HCT116 (cell line): Measurements from ENCODE around the gene CDC42BPB. TPM values are rescaled to one million over a fixed set of nuclear protein-coding genes. Genes with fewer than 3 reads are reported as not detected.

Source experiments
- ATAC-seq: fragments of 200-7000 bp; cut with Tn5 transposase; 2 replicates; pipeline ENCODE4 v1.9.1; 2020; ENCODE audit warnings: mild to moderate bottlenecking, moderate library complexity
- BruUV-seq: library from RNA; stranded (reverse); fragments of 400-500 nt; replicated peaks from 2 replicates; lab custom pipeline; 2021; lab: Mats Ljungman, UMichigan
- CTCF ChIA-PET: fragments of 300-600 bp; sonication (Branson Sonifier 250); formaldehyde crosslinking; loops from one replicate; lab custom pipeline; 2021; ENCODE audit warnings: antibody characterized with exemption; lab: Charles Lee
- POLR2A ChIA-PET: fragments of 300-600, 350-600 bp; sonication (Branson Sonifier 250); formaldehyde crosslinking; loops from one replicate; lab custom pipeline; 2021; ENCODE audit warnings: antibody characterized with exemption; lab: Charles Lee
- RAD21 ChIA-PET, 2 experiments: fragments of 300-600 bp; sonication (Branson Sonifier 250); formaldehyde crosslinking; loops; one replicate each; lab custom pipeline; 2023; ENCODE audit warnings: low total read pairs in 2 of 2; ENCODE audit not compliant: uncharacterized antibody in 2 of 2, unreplicated experiment in 2 of 2, low non-redundant PET in 1 of 2; lab: Charles Lee
- DNase-seq: peaks from one replicate; pipeline ENCODE4 v3.0.0-alpha.2; 2010; ENCODE audit warnings: low read depth, low spot score
- H2AFZ ChIP-seq: fragments of 200-600 bp; shearing (Covaris generic), sonication (generic); 2 replicates; pipeline ENCODE4 v1.6.1; 2017; ENCODE audit warnings: low read depth, mixed run types, mixed read lengths, antibody characterized with exemption, low read length; ENCODE audit not compliant: poor library complexity, severe bottlenecking
- H3K27ac ChIP-seq: 2 replicates; pipeline ENCODE4 v1.5.1; 2012; ENCODE audit warnings: low read depth, low read length
- H3K27me3 ChIP-seq: fragments of 200-600 bp; sonication (generic); 2 replicates; pipeline ENCODE4 v1.6.1; 2016; ENCODE audit warnings: mixed run types, low read length, mixed read lengths; ENCODE audit not compliant: insufficient read depth
- H3K36me3 ChIP-seq, 2 experiments: fragments of 200-500 bp in 1 of 2; fragments of 200-600 bp in 1 of 2; sonication (Bioruptor generic) in 1 of 2; sonication (generic) in 1 of 2; 2 replicates each; pipeline versions ENCODE4 v1.5.1 to v1.6.1; 2014 to 2016; ENCODE audit warnings: low read length in 2 of 2, inconsistent platforms in 1 of 2, mixed read lengths in 1 of 2, mixed run types in 1 of 2; ENCODE audit not compliant: insufficient read depth in 2 of 2, control insufficient read depth in 1 of 2
- H3K4me1 ChIP-seq, 2 experiments: fragments of 200-600 bp in 1 of 2; sonication (generic) in 1 of 2; 2 replicates each; pipeline versions ENCODE4 v1.5.1 to v1.6.1; 2012 to 2017; ENCODE audit warnings: low read length in 2 of 2, inconsistent platforms in 1 of 2, mild to moderate bottlenecking in 1 of 2, mixed read lengths in 1 of 2, mixed run types in 1 of 2, moderate library complexity in 1 of 2; ENCODE audit not compliant: insufficient read depth in 2 of 2, control insufficient read depth in 1 of 2
- H3K4me2 ChIP-seq: fragments of 200-600 bp; sonication (generic); 2 replicates; pipeline ENCODE4 v1.6.1; 2017; ENCODE audit warnings: mixed run types, low read length, mixed read lengths
- H3K4me3 ChIP-seq, 2 experiments: fragments of 200-600 bp in 1 of 2; sonication (generic) in 1 of 2; replicated peaks in 1 of 2; 2 replicates each; pipeline ENCODE4 v1.5.1; 2011 to 2016; ENCODE audit warnings: low read length in 2 of 2, control low read depth in 1 of 2, low read depth in 1 of 2, mild to moderate bottlenecking in 1 of 2, mixed read lengths in 1 of 2, mixed run types in 1 of 2
- H3K79me2 ChIP-seq: fragments of 200-600 bp; sonication (generic); 2 replicates; pipeline ENCODE4 v1.6.1; 2017; ENCODE audit warnings: mild to moderate bottlenecking, mixed run types, low read length, moderate library complexity, mixed read lengths; ENCODE audit not compliant: insufficient read depth
- H3K9ac ChIP-seq: fragments of 200-600 bp; sonication (generic); 2 replicates; pipeline ENCODE4 v1.6.1; 2016; ENCODE audit warnings: low read length, mixed read lengths
- H3K9me2 ChIP-seq: fragments of 200-600 bp; sonication (generic), shearing (Covaris generic); 2 replicates; pipeline ENCODE4 v1.6.1; 2017; ENCODE audit warnings: mixed run types, mild to moderate bottlenecking, moderate library complexity; ENCODE audit not compliant: insufficient read depth
- H3K9me3 ChIP-seq, 2 experiments: fragments of 200-500 bp in 1 of 2; fragments of 200-600 bp in 1 of 2; sonication (Bioruptor generic) in 1 of 2; sonication (generic) in 1 of 2; 2 replicates each; pipeline ENCODE4 v1.6.1; 2014 to 2017; ENCODE audit warnings: low read length in 2 of 2, mixed read lengths in 2 of 2, inconsistent platforms in 1 of 2, low read depth in 1 of 2, mild to moderate bottlenecking in 1 of 2, mixed run types in 1 of 2, moderate library complexity in 1 of 2; ENCODE audit not compliant: control insufficient read depth in 1 of 2, insufficient read depth in 1 of 2
- H4K20me1 ChIP-seq: fragments of 200-600 bp; sonication (generic), shearing (Covaris generic); 2 replicates; pipeline ENCODE4 v1.6.1; 2017; ENCODE audit warnings: mixed run types, mild to moderate bottlenecking, moderate library complexity; ENCODE audit not compliant: insufficient read depth
- CBX3 ChIP-seq: IDR thresholded peaks from 2 replicates; pipeline ENCODE4 v1.6.1; 2012; ENCODE audit warnings: low read depth
- CEBPB ChIP-seq: IDR thresholded peaks from 2 replicates; pipeline ENCODE4 v1.6.1; 2012; ENCODE audit warnings: low read depth
- EGR1 ChIP-seq: IDR thresholded peaks from 2 replicates; pipeline ENCODE4 v1.6.1; 2012; ENCODE audit warnings: low read depth
- ELF1 ChIP-seq: IDR thresholded peaks from 2 replicates; pipeline ENCODE4 v1.6.1; 2012; ENCODE audit warnings: low read depth, borderline replicate concordance
- EZH2 ChIP-seq: fragments of 200-600 bp; sonication (generic); IDR thresholded peaks from 2 replicates; pipeline ENCODE4 v1.6.1; 2017; ENCODE audit warnings: antibody characterized with exemption, mixed run types
- EZH2phosphoT487 ChIP-seq: fragments of 200-600 bp; IDR thresholded peaks from 2 replicates; pipeline ENCODE4 v1.6.1; 2018; ENCODE audit warnings: antibody characterized with exemption, borderline replicate concordance
- FOSL1 ChIP-seq: IDR thresholded peaks from 2 replicates; pipeline ENCODE4 v1.6.1; 2012; ENCODE audit warnings: low read depth
- MAX ChIP-seq: IDR thresholded peaks from 2 replicates; pipeline ENCODE4 v1.6.1; 2012
- POLR2A ChIP-seq: IDR thresholded peaks from 2 replicates; pipeline ENCODE4 v1.7.0; 2011; ENCODE audit warnings: borderline replicate concordance; ENCODE audit not compliant: insufficient read depth, insufficient read length; ENCODE audit errors: extremely low read depth
- POLR2AphosphoS5 ChIP-seq: IDR thresholded peaks from 2 replicates; pipeline ENCODE4 v1.6.1; 2011; ENCODE audit warnings: mild to moderate bottlenecking, low read depth, low read length, moderate library complexity
- REST ChIP-seq: IDR thresholded peaks from 2 replicates; pipeline ENCODE4 v1.6.1; 2012; ENCODE audit warnings: low read depth
- SIN3A ChIP-seq: IDR thresholded peaks from 2 replicates; pipeline ENCODE4 v1.6.1; 2012; ENCODE audit warnings: low read depth
- SP1 ChIP-seq: IDR thresholded peaks from 2 replicates; pipeline ENCODE4 v1.6.1; 2012; ENCODE audit warnings: low read depth
- SRF ChIP-seq: IDR thresholded peaks from 2 replicates; pipeline ENCODE4 v1.6.1; 2012; ENCODE audit warnings: low read depth
- YY1 ChIP-seq: IDR thresholded peaks from 2 replicates; pipeline ENCODE4 v1.6.1; 2011; ENCODE audit warnings: low read length, low read depth, moderate library complexity, mild to moderate bottlenecking; ENCODE audit not compliant: insufficient replicate concordance; ENCODE audit errors: extremely low read depth
- ZNF274 ChIP-seq: fragments of 200-500 bp; sonication (Bioruptor generic); IDR thresholded peaks from 2 replicates; pipeline ENCODE4 v1.6.1; 2014; ENCODE audit warnings: mild to moderate bottlenecking, low read depth, low read length, inconsistent platforms
- intact Hi-C: fragments of 100-400 bp; cut with micrococcal nuclease; formaldehyde crosslinking; loops from 2 replicates; pipeline ENCODE4 v1.10.0; 2022
- total RNA-seq: library from RNA; stranded (reverse); gene quantifications from one replicate; pipeline ENCODE4 v1.2.1, GENCODE V29; 2021; ENCODE audit not compliant: unreplicated experiment
- TF ChIP-seq, protein P1 (sequence below): IDR thresholded peaks from 2 replicates; pipeline ENCODE4 v1.6.1; 2011; ENCODE audit warnings: mild to moderate bottlenecking, low read length, moderate library complexity; ENCODE audit not compliant: insufficient replicate concordance; ENCODE audit errors: extremely low read depth

The CDC42BPB gene
- total RNA-seq, 1 experiment from 2014 or later: 85.6 TPM

- intact Hi-C loops: no loop called here
- Histone ChIP-seq H3K27me3 (no peaks in the 10 kb centered on the region), H3K27ac (no peak overlapping the region)
- no peak for DNase-seq
- POLR2A ChIA-PET: no interaction called here
- TF ChIP-seq YY1: no peak
- no peak for TF ChIP-seq ELF1
- no peak for TF ChIP-seq ZNF274
- TF ChIP-seq SRF: no peak
- TF ChIP-seq SP1: no peak
- TF ChIP-seq POLR2AphosphoS5: no peak
- TF ChIP-seq EZH2: no peak
- no peak for TF ChIP-seq REST
- TF ChIP-seq, protein P1, sequence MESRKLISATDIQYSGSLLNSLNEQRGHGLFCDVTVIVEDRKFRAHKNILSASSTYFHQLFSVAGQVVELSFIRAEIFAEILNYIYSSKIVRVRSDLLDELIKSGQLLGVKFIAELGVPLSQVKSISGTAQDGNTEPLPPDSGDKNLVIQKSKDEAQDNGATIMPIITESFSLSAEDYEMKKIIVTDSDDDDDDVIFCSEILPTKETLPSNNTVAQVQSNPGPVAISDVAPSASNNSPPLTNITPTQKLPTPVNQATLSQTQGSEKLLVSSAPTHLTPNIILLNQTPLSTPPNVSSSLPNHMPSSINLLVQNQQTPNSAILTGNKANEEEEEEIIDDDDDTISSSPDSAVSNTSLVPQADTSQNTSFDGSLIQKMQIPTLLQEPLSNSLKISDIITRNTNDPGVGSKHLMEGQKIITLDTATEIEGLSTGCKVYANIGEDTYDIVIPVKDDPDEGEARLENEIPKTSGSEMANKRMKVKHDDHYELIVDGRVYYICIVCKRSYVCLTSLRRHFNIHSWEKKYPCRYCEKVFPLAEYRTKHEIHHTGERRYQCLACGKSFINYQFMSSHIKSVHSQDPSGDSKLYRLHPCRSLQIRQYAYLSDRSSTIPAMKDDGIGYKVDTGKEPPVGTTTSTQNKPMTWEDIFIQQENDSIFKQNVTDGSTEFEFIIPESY: no peak
- no peak for TF ChIP-seq POLR2A
- no peak for TF ChIP-seq SIN3A
- no peak for TF ChIP-seq CEBPB
- no peak for TF ChIP-seq EGR1
- TF ChIP-seq EZH2phosphoT487: no peak
- TF ChIP-seq MAX: no peak
- no peak for TF ChIP-seq FOSL1
- TF ChIP-seq CBX3: no peak
- TF ChIP-seq, all 23 proteins: peak for 0
- no TSS peak for BruUV-seq
- Histone ChIP-seq H4K20me1 (no peaks in the 10 kb centered on the region), H3K4me2 (peak overlapping the region; percentile 40; the same call in 1 of the 2 replicates), H3K4me3 (no peak overlapping the region), H3K36me3 (no peaks in the 10 kb centered on the region), H3K79me2 (no peaks in the 10 kb centered on the region), H3K9me3 (no peaks in the 10 kb centered on the region), H3K4me1 (peaks cover 58 to 80% of the 10 kb centered on the region in 2 experiments), H3K9me2 (no peaks in the 10 kb centered on the region), H2AFZ (no peak overlapping the region), H3K9ac (no peak overlapping the region)
- ChIA-PET RAD21 (no interaction called here), CTCF (no interaction called here)
- ATAC-seq: no peak
These were observed 13.7 kb upstream of the CDC42BPB start for GRCh38 chr14:103070971-103071542.
